HG03442 (cell line): ENCODE results near the gene TSC22D1.

Source experiments
- ATAC-seq: cut with Tn5 transposase; IDR thresholded peaks from one replicate; pipeline ENCODE4 v1.9.1; 2021; ENCODE audit warnings: mild to moderate bottlenecking, moderate library complexity; ENCODE audit not compliant: unreplicated experiment

TSC22D1 gene

GRCh38 chr13:44388427-44389059, 187.6 kb downstream of the TSC22D1 start:
- no peak for ATAC-seq

GRCh38 chr13:44386913-44387556, 189.1 kb downstream of the TSC22D1 start:
- ATAC-seq, result no peak

GRCh38 chr13:44385847-44386246, 190.3 kb downstream of the TSC22D1 start:
- ATAC-seq, result no peak

GRCh38 chr13:44385401-44385800, 190.7 kb downstream of the TSC22D1 start:
- no peak for ATAC-seq

DNA sequence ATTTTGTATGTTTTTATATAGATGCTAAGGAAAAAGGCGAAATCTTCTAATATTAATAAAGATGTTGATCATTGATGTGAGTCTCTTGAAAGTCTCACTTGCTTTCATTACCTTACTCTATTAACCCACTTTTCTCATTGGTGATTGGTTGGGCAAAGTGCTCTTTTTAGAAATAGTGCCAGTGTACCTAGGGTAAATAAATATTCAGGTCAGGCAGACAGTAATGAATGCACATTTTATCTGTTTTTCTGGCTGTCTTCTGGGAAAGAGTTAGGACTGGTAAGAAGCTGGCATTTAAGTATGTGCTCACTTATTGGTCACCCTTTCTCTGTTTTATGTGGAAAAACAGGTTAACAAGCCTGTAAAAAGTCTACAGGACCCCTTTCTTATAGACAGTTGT, 191.4 kb downstream of the TSC22D1 start:
- no peak for ATAC-seq

DNA sequence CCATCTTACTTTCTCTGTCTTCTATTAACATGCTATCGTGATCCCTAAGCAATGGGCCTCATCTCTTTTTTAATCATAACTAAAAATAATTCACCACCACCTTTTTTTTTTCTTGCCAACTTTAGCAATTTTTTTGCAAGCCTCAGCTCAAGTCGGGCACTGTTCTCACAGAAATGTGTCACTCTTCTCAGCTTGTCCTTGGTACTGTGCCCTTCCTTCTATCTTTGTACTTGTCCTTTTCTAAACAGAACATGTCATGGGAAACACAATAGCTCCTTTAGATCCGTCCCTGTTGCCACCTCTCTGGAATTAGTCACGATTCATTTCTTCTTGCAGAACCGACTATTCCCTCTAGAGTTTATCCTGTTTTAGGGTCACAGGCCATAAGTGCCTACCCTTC, 192.2 kb downstream of the TSC22D1 start:
- no peak for ATAC-seq

GRCh38 chr13:44382635-44383145, 193.4 kb downstream of the TSC22D1 start:
- ATAC-seq, result no peak
